GM20000 (cell line): Measurements from ENCODE around the gene DCTN3.

Experiments
- DNase-seq: peaks from one replicate; pipeline ENCODE4 v3.0.0; 2012; ENCODE audit warnings: low spot score
- TF ChIP-seq, protein P1 (sequence below): IDR thresholded peaks from 2 replicates; pipeline ENCODE4 v1.5.1; 2012; ENCODE audit warnings: mild to moderate bottlenecking, control low read depth; ENCODE audit errors: extremely low read depth, missing control alignments

DCTN3 gene

DNA sequence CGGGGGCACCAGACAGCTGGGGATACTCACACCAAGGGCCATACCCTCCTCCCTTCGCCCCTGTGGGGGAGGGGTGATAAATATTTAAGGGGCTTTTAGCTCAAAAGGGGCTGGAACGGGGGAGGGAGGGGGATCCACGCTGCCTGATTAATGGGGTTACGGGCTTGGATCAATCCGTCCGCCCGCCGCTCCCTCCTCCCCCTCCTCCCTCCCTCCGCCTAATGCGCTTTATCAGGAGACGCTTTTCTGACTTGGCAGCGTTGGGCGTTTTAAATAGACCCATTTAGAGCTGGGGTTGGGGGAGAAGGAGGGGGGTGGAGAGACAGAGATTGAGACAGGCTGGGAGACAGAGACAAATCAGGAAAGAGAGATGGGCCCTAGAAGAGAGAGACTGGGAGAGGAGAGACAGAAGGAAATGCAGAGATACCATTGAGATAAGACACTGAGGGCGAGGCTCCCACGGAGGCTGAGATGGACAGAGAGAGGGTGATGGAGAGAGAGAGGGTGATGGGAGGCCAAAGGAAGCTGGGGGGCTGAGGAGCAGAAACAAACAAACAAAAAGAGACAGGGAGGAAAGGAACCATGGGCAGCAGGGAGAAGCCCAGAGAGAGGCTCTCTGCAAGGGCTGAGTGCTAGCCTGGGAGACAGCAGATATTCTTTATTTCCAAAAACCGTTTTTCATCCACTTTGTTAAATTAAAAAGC, 41.0 kb downstream of the DCTN3 start:
- TF ChIP-seq, protein P1, sequence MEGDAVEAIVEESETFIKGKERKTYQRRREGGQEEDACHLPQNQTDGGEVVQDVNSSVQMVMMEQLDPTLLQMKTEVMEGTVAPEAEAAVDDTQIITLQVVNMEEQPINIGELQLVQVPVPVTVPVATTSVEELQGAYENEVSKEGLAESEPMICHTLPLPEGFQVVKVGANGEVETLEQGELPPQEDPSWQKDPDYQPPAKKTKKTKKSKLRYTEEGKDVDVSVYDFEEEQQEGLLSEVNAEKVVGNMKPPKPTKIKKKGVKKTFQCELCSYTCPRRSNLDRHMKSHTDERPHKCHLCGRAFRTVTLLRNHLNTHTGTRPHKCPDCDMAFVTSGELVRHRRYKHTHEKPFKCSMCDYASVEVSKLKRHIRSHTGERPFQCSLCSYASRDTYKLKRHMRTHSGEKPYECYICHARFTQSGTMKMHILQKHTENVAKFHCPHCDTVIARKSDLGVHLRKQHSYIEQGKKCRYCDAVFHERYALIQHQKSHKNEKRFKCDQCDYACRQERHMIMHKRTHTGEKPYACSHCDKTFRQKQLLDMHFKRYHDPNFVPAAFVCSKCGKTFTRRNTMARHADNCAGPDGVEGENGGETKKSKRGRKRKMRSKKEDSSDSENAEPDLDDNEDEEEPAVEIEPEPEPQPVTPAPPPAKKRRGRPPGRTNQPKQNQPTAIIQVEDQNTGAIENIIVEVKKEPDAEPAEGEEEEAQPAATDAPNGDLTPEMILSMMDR = no peak

DNA sequence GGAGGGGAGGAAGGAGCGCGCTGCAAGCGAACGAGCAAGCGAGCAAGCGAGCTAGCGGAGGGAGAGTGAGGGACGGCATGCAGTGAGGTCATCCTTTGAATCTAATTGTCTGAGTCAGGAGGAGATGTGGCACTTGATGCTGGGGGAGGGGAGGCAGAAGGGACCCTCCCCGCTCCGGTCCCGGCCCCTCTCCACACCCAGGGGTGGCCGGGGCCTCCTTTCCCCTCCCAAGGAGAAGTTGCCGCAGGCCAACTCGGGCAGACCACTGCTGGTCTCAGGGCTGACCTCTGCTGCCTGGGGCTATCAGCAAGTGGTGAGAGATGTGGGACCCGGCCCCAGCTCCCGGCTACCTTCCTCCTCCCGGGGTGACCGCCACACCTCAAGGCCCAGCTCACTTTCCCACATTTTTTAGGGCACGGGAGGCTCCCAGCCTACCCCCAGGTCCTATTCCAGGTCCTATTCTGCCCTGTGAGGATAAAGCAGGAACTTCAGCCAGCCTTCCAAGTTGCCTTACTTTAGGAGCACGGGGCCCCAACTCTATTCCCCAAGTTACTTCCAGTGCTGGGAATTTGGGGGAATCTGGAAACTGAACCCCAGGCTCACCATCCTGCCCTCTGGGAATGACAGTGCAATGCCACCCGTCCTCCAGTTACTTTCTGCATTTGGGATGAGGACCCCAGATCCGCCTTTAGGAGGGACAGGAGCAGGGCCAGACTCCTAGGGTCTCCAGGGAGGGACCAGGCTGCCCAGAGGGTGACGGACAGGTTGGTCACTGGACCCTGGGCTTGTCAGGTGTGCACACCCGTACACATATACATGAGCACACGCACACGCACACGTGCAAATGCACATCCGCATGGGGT, 41.8 kb downstream of the DCTN3 start:
- TF ChIP-seq, protein P1 = no peak
- DNase-seq = no peak

More for the DNA sequence above, 41.0 kb downstream of the DCTN3 start:
- DNase-seq = no peak

DNA sequence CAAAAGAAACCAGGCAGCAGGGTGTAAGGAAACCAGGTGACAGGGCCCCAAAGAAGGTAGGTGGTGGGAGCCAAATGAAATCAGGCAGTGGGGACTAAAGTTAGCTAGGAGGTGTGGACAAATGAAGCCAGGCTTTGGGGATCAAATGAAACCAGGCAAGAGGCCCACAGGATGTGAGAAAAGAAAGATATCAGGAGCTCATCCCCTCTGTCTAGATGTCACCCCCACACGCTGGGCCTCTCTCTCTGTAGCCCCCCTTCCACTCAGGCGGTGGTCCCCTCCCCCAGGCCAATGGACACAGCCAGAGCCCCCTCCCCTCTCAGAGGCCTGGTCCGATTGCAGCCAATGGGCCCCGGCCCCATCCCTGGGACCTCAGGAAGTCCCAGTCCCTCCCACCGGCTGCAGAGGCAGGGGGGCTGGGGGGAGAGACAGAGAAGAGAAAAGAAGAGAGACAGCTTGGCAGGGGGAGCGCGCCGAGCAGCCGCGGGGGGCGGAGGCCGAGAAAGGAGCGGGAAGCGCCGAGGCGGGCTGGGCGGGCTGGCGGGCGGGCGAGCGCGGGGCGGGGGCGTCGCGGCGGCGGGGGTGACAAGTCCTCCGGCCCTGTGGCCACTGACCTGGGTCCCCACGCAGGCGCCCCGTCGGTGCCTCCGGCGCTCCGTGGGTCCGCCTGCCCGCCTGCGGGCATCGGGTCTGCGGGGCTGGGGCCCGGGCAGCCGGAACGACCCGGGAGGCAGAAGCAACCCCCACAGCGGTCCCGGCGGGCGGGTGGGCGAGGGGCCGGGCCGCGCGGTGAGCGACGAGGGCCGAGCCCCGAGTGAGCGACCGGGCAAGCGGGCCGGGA, 42.7 kb downstream of the DCTN3 start:
- TF ChIP-seq, protein P1 = no peak
- no peak for DNase-seq

DNA sequence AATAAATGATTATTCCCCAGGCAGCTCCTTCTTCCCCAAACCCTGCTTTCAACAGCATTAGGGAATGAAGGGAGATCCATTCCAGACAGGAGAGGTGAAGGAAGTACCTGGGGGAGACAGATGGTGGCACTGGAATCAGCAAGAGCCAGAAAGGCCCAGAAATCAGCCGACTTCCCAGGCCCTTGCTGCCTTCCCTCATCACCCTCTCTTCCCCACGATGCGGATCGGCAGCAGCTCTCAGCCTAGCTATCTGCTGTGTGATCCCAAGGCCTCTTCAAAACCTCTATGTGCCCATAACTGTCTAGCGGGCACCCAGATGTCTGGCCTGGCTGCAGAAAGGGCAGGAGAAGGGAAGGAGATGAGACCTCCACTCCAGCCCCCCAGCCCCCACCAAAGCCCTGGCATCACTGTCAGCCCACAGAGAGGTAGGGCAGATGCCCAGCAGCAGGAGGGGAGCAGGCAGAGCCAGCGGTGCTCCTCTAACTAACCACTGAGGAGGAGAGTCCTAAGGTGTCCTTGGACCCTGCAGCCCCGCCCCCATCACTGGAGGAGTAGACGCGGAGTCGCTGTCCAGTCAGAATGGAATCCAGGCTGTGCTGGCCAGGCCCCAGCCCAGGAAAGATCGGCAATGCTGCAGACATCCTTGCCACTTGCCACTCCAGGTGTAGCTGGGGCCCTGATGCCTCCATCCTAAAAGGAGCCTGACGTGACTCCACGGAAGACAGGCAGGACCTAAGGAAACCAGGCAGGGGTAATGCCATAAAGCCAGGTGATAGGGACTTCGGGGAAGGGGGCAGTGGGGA, 43.5 kb downstream of the DCTN3 start:
- TF ChIP-seq, protein P1 = no peak
- no peak for DNase-seq

DNA sequence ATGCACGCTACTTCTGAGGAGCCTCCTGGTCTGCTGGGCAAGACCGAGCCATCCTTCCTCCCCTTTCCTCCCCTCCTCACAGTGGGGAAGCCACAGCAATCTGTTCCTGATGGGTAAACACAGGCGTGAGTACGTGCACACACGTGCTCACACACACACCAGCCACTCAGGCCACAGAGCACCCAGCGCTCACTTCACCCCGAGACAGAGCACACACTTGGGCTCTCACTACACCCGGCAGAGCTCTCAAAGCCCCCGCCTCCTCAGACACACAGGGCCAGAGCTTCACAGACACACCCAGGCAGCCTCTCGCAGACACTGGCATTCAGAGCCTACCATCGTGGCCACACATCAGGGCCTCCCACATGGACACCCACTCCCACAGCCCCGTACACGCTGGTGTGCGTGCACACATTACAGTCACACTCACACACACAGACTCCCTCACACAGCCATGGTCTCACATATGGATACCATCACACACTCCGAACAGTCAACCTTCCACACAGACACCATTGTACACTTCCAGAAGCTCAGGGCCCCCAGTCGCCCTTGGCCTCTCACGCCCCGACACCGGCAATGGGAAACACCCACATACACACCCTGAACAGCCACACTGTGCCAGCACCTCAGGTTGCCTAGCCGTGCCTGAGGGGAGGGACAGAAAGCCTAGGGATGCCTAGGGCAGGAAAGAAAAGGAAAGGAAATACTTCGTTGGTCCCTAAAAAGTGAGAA, 44.3 kb downstream of the DCTN3 start:
- no peak for DNase-seq
- TF ChIP-seq, protein P1 = no peak

DNA sequence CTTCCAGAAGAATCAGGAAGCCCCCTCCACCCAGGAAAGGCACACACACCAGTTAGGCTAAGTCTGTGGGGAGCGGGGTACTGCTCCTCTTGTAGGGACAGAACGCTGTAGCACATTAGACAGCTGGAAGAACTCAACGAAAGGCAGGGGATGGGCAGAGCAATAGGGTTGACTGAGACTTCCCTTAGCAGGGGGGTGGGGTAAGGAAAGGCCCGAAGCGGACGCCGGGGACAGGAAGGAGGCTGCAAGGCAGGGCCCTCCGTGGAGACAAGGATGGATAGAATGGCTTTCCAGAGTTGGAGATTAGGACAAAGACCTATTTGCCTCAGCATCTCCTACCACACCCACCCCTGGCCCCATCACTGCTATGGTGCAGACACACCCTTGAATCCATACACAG, 45.1 kb downstream of the DCTN3 start:
- TF ChIP-seq, protein P1 = no peak
- DNase-seq = no peak
